Loucy (cell line): ENCODE data around the gene NUP214.

Experiments used
- H2AFZ ChIP-seq: fragments of 200-600 bp; sonication (generic); 2 replicates; pipeline ENCODE4 v1.6.0; 2016; ENCODE audit warnings: antibody characterized with exemption, mild to moderate bottlenecking, low read length, moderate library complexity
- H3F3A ChIP-seq: fragments of 200-600 bp; 2 replicates; pipeline ENCODE4 v1.6.0; 2016; ENCODE audit warnings: antibody characterized with exemption, low read depth, mild to moderate bottlenecking
- H3K27me3 ChIP-seq: fragments of 200-600 bp; sonication (generic); 2 replicates; pipeline ENCODE4 v1.6.1; 2014; ENCODE audit warnings: low read length, mild to moderate bottlenecking; ENCODE audit not compliant: insufficient read depth, poor library complexity, severe bottlenecking
- H3K36me3 ChIP-seq: fragments of 200-600 bp; sonication (generic); 2 replicates; pipeline ENCODE4 v1.6.1; 2016; ENCODE audit warnings: low read length; ENCODE audit not compliant: insufficient read depth
- H3K4me1 ChIP-seq: fragments of 200-600 bp; sonication (generic); 2 replicates; pipeline ENCODE4 v1.5.1; 2014; ENCODE audit warnings: low read length, mild to moderate bottlenecking; ENCODE audit not compliant: insufficient read depth, poor library complexity, severe bottlenecking
- H3K4me2 ChIP-seq: fragments of 200-600 bp; sonication (generic); 2 replicates; pipeline ENCODE4 v1.6.0; 2014; ENCODE audit warnings: antibody characterized with exemption, low read length, low read depth, mild to moderate bottlenecking; ENCODE audit not compliant: poor library complexity, severe bottlenecking
- H3K4me3 ChIP-seq: fragments of 200-600 bp; sonication (generic); 2 replicates; pipeline ENCODE4 v1.5.1; 2014; ENCODE audit warnings: low read length, mild to moderate bottlenecking, mixed read lengths; ENCODE audit not compliant: poor library complexity, severe bottlenecking
- H3K79me2 ChIP-seq: fragments of 200-600 bp; sonication (generic); 2 replicates; pipeline ENCODE4 v1.6.1; 2014; ENCODE audit warnings: low read length; ENCODE audit not compliant: insufficient read depth
- H3K9ac ChIP-seq: fragments of 200-600 bp; sonication (generic); 2 replicates; pipeline ENCODE4 v1.6.0; 2014; ENCODE audit warnings: mild to moderate bottlenecking, low read depth, low read length, moderate library complexity; ENCODE audit not compliant: poor library complexity, severe bottlenecking
- H3K9me2 ChIP-seq: fragments of 200-600 bp; sonication (generic); replicated peaks from 2 replicates; pipeline ENCODE4 v1.6.1; 2016; ENCODE audit warnings: low read depth, low read length, mixed read lengths
- H3K9me3 ChIP-seq: fragments of 200-600 bp; sonication (generic); 2 replicates; pipeline ENCODE4 v1.6.1; 2014; ENCODE audit warnings: mild to moderate bottlenecking, antibody characterized with exemption, low read length, low read depth; ENCODE audit not compliant: insufficient read depth
- H4K20me1 ChIP-seq: fragments of 200-600 bp; sonication (generic); 2 replicates; pipeline ENCODE4 v1.6.0; 2014; ENCODE audit warnings: antibody characterized with exemption, low read length, mild to moderate bottlenecking; ENCODE audit not compliant: insufficient read depth, poor library complexity, severe bottlenecking
- EZH2phosphoT487 ChIP-seq: fragments of 200-600 bp; IDR thresholded peaks from 2 replicates; pipeline ENCODE4 v1.6.1; 2018; ENCODE audit warnings: antibody characterized with exemption, mild to moderate bottlenecking, moderate library complexity, borderline replicate concordance
- TF ChIP-seq, protein P1 (sequence below): fragments of 200-600 bp; sonication (generic); conservative IDR thresholded peaks from 2 replicates; pipeline ENCODE4 v1.5.1; 2014; ENCODE audit warnings: mild to moderate bottlenecking, antibody characterized with exemption, low read length

The NUP214 gene

GRCh38 chr9:131146186-131146585, 20.8 kb downstream of the NUP214 start:
- Histone ChIP-seq H3K27me3 (no peaks in the 10 kb centered on the region), H3K4me2 (no peak overlapping the region), H3K9me2 (no peaks in the 10 kb centered on the region), H2AFZ (no peak overlapping the region), H3F3A (no peaks in the 10 kb centered on the region), H3K4me3 (no peak overlapping the region), H3K79me2 (no peaks in the 10 kb centered on the region), H3K9me3 (no peaks in the 10 kb centered on the region), H3K36me3 (peaks cover 71% of the 10 kb centered on the region; the same call in 1 of the 2 replicates), H3K9ac (no peak overlapping the region), H4K20me1 (no peaks in the 10 kb centered on the region), H3K4me1 (no peaks in the 10 kb centered on the region)
- TF ChIP-seq EZH2phosphoT487 = no peak
- TF ChIP-seq, protein P1, sequence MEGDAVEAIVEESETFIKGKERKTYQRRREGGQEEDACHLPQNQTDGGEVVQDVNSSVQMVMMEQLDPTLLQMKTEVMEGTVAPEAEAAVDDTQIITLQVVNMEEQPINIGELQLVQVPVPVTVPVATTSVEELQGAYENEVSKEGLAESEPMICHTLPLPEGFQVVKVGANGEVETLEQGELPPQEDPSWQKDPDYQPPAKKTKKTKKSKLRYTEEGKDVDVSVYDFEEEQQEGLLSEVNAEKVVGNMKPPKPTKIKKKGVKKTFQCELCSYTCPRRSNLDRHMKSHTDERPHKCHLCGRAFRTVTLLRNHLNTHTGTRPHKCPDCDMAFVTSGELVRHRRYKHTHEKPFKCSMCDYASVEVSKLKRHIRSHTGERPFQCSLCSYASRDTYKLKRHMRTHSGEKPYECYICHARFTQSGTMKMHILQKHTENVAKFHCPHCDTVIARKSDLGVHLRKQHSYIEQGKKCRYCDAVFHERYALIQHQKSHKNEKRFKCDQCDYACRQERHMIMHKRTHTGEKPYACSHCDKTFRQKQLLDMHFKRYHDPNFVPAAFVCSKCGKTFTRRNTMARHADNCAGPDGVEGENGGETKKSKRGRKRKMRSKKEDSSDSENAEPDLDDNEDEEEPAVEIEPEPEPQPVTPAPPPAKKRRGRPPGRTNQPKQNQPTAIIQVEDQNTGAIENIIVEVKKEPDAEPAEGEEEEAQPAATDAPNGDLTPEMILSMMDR = no peak

DNA sequence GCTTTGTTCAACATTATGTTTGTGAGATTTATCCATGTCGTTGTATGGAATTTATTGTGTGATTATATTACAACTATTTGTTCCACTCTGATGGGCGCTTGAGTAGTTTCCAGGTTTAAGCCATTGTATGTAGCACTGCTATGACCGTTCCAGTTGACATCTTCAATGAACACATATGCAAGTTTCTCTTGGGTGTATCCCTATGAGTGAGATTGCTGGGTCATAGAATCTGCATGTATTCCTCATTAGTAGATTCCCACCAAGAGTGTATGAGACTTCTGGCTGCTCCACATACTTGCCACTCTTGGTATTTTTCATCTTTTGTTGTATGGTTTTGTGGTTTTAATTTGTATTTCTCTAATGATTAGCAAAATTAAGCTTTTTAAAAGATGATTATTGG, 22.9 kb downstream of the NUP214 start:
- H3K9me3 ChIP-seq = no peaks in the 10 kb centered on the region
- H3K4me3 ChIP-seq = no peak overlapping the region
- no peaks in the 10 kb centered on the region for H3F3A ChIP-seq
- H3K79me2 ChIP-seq = no peaks in the 10 kb centered on the region
- no peaks in the 10 kb centered on the region for H4K20me1 ChIP-seq
- H3K4me2 ChIP-seq = no peak overlapping the region
- no peaks in the 10 kb centered on the region for H3K27me3 ChIP-seq
- H3K4me1 ChIP-seq = no peaks in the 10 kb centered on the region
- peaks cover 69% of the 10 kb centered on the region; the same call in 1 of the 2 replicates for H3K36me3 ChIP-seq
- no peak overlapping the region for H2AFZ ChIP-seq
- TF ChIP-seq EZH2phosphoT487 = no peak
- TF ChIP-seq, protein P1 = no peak
- H3K9me2 ChIP-seq = no peaks in the 10 kb centered on the region
- no peak overlapping the region for H3K9ac ChIP-seq

GRCh38 chr9:131148966-131149687, 23.7 kb downstream of the NUP214 start:
- no peaks in the 10 kb centered on the region for H3K27me3 ChIP-seq
- H2AFZ ChIP-seq = no peak overlapping the region
- H3K9ac ChIP-seq = no peak overlapping the region
- peaks cover 70% of the 10 kb centered on the region; the same call in 1 of the 2 replicates for H3K36me3 ChIP-seq
- H3F3A ChIP-seq = no peaks in the 10 kb centered on the region
- H3K9me2 ChIP-seq = no peaks in the 10 kb centered on the region
- H3K4me2 ChIP-seq = no peak overlapping the region
- H3K79me2 ChIP-seq = no peaks in the 10 kb centered on the region
- H3K9me3 ChIP-seq = no peaks in the 10 kb centered on the region
- H3K4me3 ChIP-seq = no peak overlapping the region
- no peaks in the 10 kb centered on the region for H4K20me1 ChIP-seq
- H3K4me1 ChIP-seq = no peaks in the 10 kb centered on the region
- TF ChIP-seq, protein P1 = no peak
- TF ChIP-seq EZH2phosphoT487 = no peak
